Neural cell (in vitro differentiated cells): ENCODE data around the gene RPA3. TPM values are rescaled to one million over a fixed set of nuclear protein-coding genes. Genes with fewer than 3 reads are reported as not detected.

ENCODE experiments used
- H2AFZ ChIP-seq: fragments of 200-600, 300-800 bp; sonication (generic), shearing (Covaris generic); 2 replicates; pipeline ENCODE4 v1.6.0; 2014; ENCODE audit warnings: low read depth, mild to moderate bottlenecking, antibody characterized with exemption, low read length, moderate library complexity
- H3F3A ChIP-seq: fragments of 200-600 bp; shearing (Covaris generic); 2 replicates; pipeline ENCODE4 v1.6.1; 2016; ENCODE audit warnings: mild to moderate bottlenecking, moderate library complexity, mixed read lengths, antibody characterized with exemption, low read length; ENCODE audit not compliant: insufficient read depth, poor library complexity, severe bottlenecking
- H3K27ac ChIP-seq: fragments of 200-600, 300-800 bp; sonication (generic), shearing (Covaris generic); 2 replicates; pipeline ENCODE4 v1.5.1; 2014; ENCODE audit warnings: mild to moderate bottlenecking, low read length, moderate library complexity
- H3K27me3 ChIP-seq: fragments of 300-800, 200-600 bp; sonication (generic), shearing (Covaris generic); 2 replicates; pipeline ENCODE4 v1.6.0; 2014; ENCODE audit warnings: mild to moderate bottlenecking, low read depth, low read length, moderate library complexity; ENCODE audit not compliant: insufficient read depth
- H3K36me3 ChIP-seq: fragments of 300-800, 200-600 bp; sonication (generic), shearing (Covaris generic); 2 replicates; pipeline ENCODE4 v1.5.1; 2014; ENCODE audit warnings: mild to moderate bottlenecking, antibody characterized with exemption, low read length, moderate library complexity; ENCODE audit not compliant: insufficient read depth
- H3K4me2 ChIP-seq: fragments of 300-800, 200-600 bp; sonication (generic), shearing (Covaris generic); 2 replicates; pipeline ENCODE4 v1.6.0; 2014; ENCODE audit warnings: mild to moderate bottlenecking, low read length
- H3K4me3 ChIP-seq: fragments of 300-800, 200-600 bp; sonication (generic), shearing (Covaris generic); 2 replicates; pipeline ENCODE4 v1.5.1; 2014; ENCODE audit warnings: mild to moderate bottlenecking, low read length, moderate library complexity
- H3K79me2 ChIP-seq: fragments of 200-600 bp; shearing (Covaris generic); replicated peaks from 2 replicates; pipeline ENCODE4 v1.6.0; 2014; ENCODE audit warnings: mild to moderate bottlenecking, low read length, moderate library complexity; ENCODE audit not compliant: insufficient read depth
- H3K9ac ChIP-seq: fragments of 300-800, 200-600 bp; sonication (generic), shearing (Covaris generic); 2 replicates; pipeline ENCODE4 v1.6.1; 2016; ENCODE audit warnings: mild to moderate bottlenecking, low read length, mixed read lengths
- H3K9me2 ChIP-seq: fragments of 200-600 bp; shearing (Covaris generic); 2 replicates; pipeline ENCODE4 v1.6.1; 2016; ENCODE audit warnings: mild to moderate bottlenecking, low read length, mixed read lengths; ENCODE audit not compliant: insufficient read depth
- H3K9me3 ChIP-seq: fragments of 200-600, 300-800 bp; sonication (generic), shearing (Covaris generic); 2 replicates; pipeline ENCODE4 v1.6.1; 2016; ENCODE audit warnings: mild to moderate bottlenecking, mixed run types, low read length, moderate library complexity, mixed read lengths
- H4K20me1 ChIP-seq: fragments of 200-600 bp; shearing (Covaris generic); 2 replicates; pipeline ENCODE4 v1.6.1; 2016; ENCODE audit warnings: mild to moderate bottlenecking, mixed run types; ENCODE audit not compliant: insufficient read depth
- EP300 ChIP-seq: fragments of 450-650 bp; conservative IDR thresholded peaks from 2 replicates; pipeline ENCODE4 v1.6.1; 2014; ENCODE audit warnings: antibody characterized with exemption, mild to moderate bottlenecking, moderate library complexity; ENCODE audit not compliant: poor library complexity, severe bottlenecking
- EZH2 ChIP-seq: fragments of 200-600, 300-800 bp; shearing (Covaris generic), sonication (generic); IDR thresholded peaks from 2 replicates; pipeline ENCODE4 v1.6.1; 2014; ENCODE audit warnings: antibody characterized with exemption, low read length, borderline replicate concordance, mild to moderate bottlenecking; ENCODE audit not compliant: insufficient read depth, poor library complexity, severe bottlenecking
- MXI1 ChIP-seq: fragments of 450-650 bp; conservative IDR thresholded peaks from 2 replicates; pipeline ENCODE4 v1.6.1; 2014; ENCODE audit warnings: antibody characterized with exemption, mild to moderate bottlenecking; ENCODE audit not compliant: poor library complexity, severe bottlenecking
- POLR2AphosphoS5 ChIP-seq: IDR thresholded peaks from 2 replicates; pipeline ENCODE4 v1.6.1; 2012
- RAD21 ChIP-seq: fragments of 450-650 bp; conservative IDR thresholded peaks from 2 replicates; pipeline ENCODE4 v1.6.1; 2014; ENCODE audit warnings: antibody characterized with exemption, mild to moderate bottlenecking, moderate library complexity
- SMC3 ChIP-seq: fragments of 450-650 bp; conservative IDR thresholded peaks from 2 replicates; pipeline ENCODE4 v1.6.1; 2014; ENCODE audit warnings: antibody characterized with exemption, mild to moderate bottlenecking, moderate library complexity; ENCODE audit not compliant: poor library complexity
- TAF1 ChIP-seq: IDR thresholded peaks from 2 replicates; pipeline ENCODE4 v1.6.1; 2012; ENCODE audit warnings: low read depth
- polyA plus RNA-seq: library from polyadenylated mRNA; depleted of rRNA; stranded (reverse); fragments of >200 nt; gene quantifications from 2 replicates; pipeline ENCODE4 v1.2.3, GENCODE V29; 2014
- TF ChIP-seq, protein P1 (sequence below): fragments of 450-650 bp; IDR thresholded peaks from 2 replicates; pipeline ENCODE4 v1.5.1; 2014; ENCODE audit warnings: antibody characterized with exemption, mild to moderate bottlenecking, moderate library complexity; ENCODE audit not compliant: poor library complexity, severe bottlenecking
- TF ChIP-seq, protein P2 (sequence below): IDR thresholded peaks from 2 replicates; pipeline ENCODE4 v1.6.1; 2012; ENCODE audit warnings: borderline replicate concordance

RPA3 gene
- polyA plus RNA-seq, 1 donor from 2014 or later: 50.1 TPM

DNA sequence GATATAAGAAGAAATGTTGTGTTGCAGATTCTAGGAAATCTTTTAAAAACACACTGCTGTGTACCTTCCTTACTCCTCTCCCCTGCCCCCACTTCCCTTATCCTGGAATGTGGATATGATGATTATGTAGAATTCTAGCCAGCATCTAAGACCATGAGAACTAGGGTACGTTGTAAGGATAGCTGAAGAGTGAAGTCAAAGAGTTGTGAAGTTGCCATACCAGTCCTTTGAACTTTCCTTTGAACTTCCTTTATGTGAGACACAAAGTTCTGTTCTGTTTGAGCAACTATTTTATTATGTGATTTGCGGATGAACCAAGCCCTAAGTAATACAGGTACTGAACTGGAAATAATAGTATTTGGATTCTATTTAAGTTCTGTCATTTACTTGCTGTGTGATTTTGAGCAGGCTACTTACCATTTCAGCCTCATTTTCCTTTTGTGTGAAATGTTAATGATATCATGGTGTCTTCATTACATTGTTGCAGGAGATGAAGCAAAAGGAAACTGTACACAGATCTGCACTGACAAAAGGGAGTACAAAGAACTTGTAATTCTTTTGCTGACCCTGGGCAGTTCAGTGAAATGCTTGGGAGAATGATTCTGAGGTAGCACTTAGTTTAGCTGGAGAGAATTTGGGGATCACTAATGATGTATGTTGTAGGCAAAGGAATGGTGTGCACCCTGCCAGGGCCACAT lies 31.4 kb downstream of the RPA3 start:
- H3K27ac ChIP-seq: no peak overlapping the region
- no peak overlapping the region for H2AFZ ChIP-seq
- no peak overlapping the region for H3K9ac ChIP-seq
- no peaks in the 10 kb centered on the region for H3K9me2 ChIP-seq
- TF ChIP-seq EZH2 (no peak), EP300 (no peak), RAD21 (no peak), SMC3 (no peak), TAF1 (no peak), POLR2AphosphoS5 (no peak), MXI1 (no peak)
- TF ChIP-seq, protein P1, sequence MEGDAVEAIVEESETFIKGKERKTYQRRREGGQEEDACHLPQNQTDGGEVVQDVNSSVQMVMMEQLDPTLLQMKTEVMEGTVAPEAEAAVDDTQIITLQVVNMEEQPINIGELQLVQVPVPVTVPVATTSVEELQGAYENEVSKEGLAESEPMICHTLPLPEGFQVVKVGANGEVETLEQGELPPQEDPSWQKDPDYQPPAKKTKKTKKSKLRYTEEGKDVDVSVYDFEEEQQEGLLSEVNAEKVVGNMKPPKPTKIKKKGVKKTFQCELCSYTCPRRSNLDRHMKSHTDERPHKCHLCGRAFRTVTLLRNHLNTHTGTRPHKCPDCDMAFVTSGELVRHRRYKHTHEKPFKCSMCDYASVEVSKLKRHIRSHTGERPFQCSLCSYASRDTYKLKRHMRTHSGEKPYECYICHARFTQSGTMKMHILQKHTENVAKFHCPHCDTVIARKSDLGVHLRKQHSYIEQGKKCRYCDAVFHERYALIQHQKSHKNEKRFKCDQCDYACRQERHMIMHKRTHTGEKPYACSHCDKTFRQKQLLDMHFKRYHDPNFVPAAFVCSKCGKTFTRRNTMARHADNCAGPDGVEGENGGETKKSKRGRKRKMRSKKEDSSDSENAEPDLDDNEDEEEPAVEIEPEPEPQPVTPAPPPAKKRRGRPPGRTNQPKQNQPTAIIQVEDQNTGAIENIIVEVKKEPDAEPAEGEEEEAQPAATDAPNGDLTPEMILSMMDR: no peak
- TF ChIP-seq, protein P2, sequence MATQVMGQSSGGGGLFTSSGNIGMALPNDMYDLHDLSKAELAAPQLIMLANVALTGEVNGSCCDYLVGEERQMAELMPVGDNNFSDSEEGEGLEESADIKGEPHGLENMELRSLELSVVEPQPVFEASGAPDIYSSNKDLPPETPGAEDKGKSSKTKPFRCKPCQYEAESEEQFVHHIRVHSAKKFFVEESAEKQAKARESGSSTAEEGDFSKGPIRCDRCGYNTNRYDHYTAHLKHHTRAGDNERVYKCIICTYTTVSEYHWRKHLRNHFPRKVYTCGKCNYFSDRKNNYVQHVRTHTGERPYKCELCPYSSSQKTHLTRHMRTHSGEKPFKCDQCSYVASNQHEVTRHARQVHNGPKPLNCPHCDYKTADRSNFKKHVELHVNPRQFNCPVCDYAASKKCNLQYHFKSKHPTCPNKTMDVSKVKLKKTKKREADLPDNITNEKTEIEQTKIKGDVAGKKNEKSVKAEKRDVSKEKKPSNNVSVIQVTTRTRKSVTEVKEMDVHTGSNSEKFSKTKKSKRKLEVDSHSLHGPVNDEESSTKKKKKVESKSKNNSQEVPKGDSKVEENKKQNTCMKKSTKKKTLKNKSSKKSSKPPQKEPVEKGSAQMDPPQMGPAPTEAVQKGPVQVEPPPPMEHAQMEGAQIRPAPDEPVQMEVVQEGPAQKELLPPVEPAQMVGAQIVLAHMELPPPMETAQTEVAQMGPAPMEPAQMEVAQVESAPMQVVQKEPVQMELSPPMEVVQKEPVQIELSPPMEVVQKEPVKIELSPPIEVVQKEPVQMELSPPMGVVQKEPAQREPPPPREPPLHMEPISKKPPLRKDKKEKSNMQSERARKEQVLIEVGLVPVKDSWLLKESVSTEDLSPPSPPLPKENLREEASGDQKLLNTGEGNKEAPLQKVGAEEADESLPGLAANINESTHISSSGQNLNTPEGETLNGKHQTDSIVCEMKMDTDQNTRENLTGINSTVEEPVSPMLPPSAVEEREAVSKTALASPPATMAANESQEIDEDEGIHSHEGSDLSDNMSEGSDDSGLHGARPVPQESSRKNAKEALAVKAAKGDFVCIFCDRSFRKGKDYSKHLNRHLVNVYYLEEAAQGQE: no peak
- no peaks in the 10 kb centered on the region for H3K27me3 ChIP-seq
- no peaks in the 10 kb centered on the region for H3K79me2 ChIP-seq
- H3K4me2 ChIP-seq: no peak overlapping the region
- H3K9me3 ChIP-seq: no peaks in the 10 kb centered on the region
- no peaks in the 10 kb centered on the region for H3F3A ChIP-seq
- no peak overlapping the region for H3K4me3 ChIP-seq
- H3K36me3 ChIP-seq: no peaks in the 10 kb centered on the region
- no peaks in the 10 kb centered on the region for H4K20me1 ChIP-seq

DNA sequence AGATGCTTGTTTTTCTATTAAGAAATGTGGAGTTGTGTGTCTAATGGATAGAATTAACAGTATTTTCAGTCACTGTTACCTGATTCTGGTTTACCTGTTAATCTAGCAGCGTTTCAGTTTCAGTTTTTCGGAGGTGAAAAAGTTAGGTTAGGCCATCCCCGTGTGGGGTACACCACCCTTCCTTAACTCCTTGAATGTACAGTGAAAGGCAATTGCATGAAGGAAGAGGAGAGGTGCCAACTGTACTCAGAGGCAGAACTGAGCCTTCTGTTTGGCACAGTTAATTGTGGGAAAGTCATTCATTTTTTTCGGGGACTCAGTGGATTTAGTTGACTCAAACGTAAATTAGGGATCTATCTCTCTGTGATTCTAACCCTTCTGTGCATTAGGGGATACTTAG lies 35.5 kb downstream of the RPA3 start:
- Histone ChIP-seq H3K9me2 (no peaks in the 10 kb centered on the region), H3K9me3 (no peaks in the 10 kb centered on the region), H3K27me3 (no peaks in the 10 kb centered on the region), H2AFZ (no peak overlapping the region), H3K79me2 (no peaks in the 10 kb centered on the region), H3K27ac (no peak overlapping the region), H3K4me3 (no peak overlapping the region), H3K36me3 (no peaks in the 10 kb centered on the region), H4K20me1 (no peaks in the 10 kb centered on the region), H3F3A (no peaks in the 10 kb centered on the region), H3K4me2 (no peak overlapping the region), H3K9ac (no peak overlapping the region)
- TF ChIP-seq EP300: no peak
- no peak for TF ChIP-seq RAD21
- TF ChIP-seq, protein P1: no peak
- no peak for TF ChIP-seq TAF1
- no peak for TF ChIP-seq MXI1
- TF ChIP-seq, protein P2: no peak
- no peak for TF ChIP-seq POLR2AphosphoS5
- no peak for TF ChIP-seq SMC3
- TF ChIP-seq EZH2: no peak
